Mucosa of rectum (tissue), 2 donors: ENCODE measurements around the gene TGFBR1.

Experiments used
- H3K27ac ChIP-seq, 2 donors: one replicate each; pipeline ENCODE4 v1.7.0; 2013; ENCODE audit warnings: inconsistent platforms in 2 of 2, low read depth in 2 of 2, low read length in 2 of 2
- H3K27me3 ChIP-seq, 2 donors: one replicate each; pipeline ENCODE4 v1.7.0; 2013; ENCODE audit warnings: low read length in 2 of 2; ENCODE audit not compliant: control insufficient read depth in 2 of 2, insufficient read depth in 2 of 2
- H3K36me3 ChIP-seq, 2 donors: one replicate each; pipeline ENCODE4 v1.7.0; 2013; ENCODE audit warnings: low read length in 2 of 2; ENCODE audit not compliant: control insufficient read depth in 2 of 2, insufficient read depth in 2 of 2
- H3K4me1 ChIP-seq, 2 donors: one replicate each; pipeline ENCODE4 v1.7.0; 2013; ENCODE audit warnings: low read length in 2 of 2, mild to moderate bottlenecking in 1 of 2; ENCODE audit not compliant: control insufficient read depth in 2 of 2, insufficient read depth in 2 of 2
- H3K4me3 ChIP-seq, 2 donors: one replicate each; pipeline ENCODE4 v1.7.0; 2013; ENCODE audit warnings: low read length in 2 of 2
- H3K9ac ChIP-seq, 2 donors: one replicate each; pipeline ENCODE4 v1.7.0; 2013; ENCODE audit warnings: low read length in 2 of 2, low read depth in 1 of 2, mild to moderate bottlenecking in 1 of 2
- H3K9me3 ChIP-seq, 2 donors: one replicate each; pipeline ENCODE4 v1.7.0; 2013; ENCODE audit warnings: low read length in 2 of 2; ENCODE audit not compliant: control insufficient read depth in 2 of 2
- donor health status: healthy.
- donor health status: Normal muscosa, but diverticular disease.

The TGFBR1 gene

DNA sequence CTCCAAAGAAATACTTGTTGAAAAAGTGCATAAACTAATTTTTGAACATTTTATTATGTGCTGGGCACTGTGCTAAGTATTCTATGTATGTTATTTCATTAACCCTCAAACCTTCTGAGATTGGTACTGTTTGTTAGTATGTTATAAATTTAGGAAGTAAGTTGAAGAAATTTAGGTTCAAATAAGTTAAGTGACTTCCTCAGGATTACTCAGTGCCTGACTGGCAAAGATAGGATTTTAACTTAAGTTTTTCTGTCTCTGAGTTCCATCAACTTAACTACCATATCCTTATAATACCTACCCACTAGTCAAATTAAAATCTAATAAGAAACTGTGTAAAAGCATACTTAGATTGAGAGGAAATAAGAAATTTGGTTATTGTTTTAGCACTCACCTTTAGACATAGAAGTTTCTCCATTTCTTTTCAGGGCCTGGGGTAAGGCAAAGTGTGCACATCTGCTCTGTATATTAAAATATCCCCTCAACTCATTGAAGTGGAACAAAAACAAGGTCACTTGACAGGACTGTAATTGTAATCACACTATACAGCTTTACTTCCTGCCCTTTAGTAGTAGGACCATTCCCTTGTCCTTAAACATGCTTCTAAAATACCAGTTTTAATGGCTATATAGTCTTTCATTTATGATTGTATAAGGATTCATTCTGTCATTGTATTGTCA, 15.2 kb downstream of the TGFBR1 start:
- Histone ChIP-seq H3K4me3 (no peak overlapping the region), H3K36me3 (no peaks in the 10 kb centered on the region), H3K9ac (no peak overlapping the region), H3K4me1 (peaks cover 0 to 5% of the 10 kb centered on the region in 2 donors), H3K27me3 (no peaks in the 10 kb centered on the region), H3K9me3 (no peaks in the 10 kb centered on the region), H3K27ac (no peak overlapping the region)

DNA sequence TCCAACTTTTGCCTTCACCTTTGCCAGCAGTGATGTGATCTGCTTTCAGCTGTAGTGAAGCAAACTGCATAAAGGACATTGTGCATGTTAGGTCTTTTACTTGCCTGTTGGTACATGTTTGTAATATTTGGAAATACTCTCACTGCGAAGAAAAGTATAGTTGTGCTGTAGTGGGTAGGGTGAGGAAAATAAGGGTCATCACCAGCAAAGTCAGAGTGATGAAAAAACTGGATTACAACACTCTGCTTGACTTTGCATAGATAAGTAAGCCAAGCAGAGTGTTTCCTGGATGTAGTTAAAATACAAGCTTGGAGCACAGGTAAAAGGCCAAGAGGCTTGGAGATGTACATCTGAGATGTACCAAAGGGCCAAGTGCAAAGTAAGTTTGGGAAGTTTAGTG, 16.7 kb downstream of the TGFBR1 start:
- H3K4me3 ChIP-seq: no peak overlapping the region
- no peak overlapping the region for H3K27ac ChIP-seq
- no peaks in the 10 kb centered on the region for H3K9me3 ChIP-seq
- H3K4me1 ChIP-seq: peaks cover 0 to 2% of the 10 kb centered on the region in 2 donors
- H3K9ac ChIP-seq: no peak overlapping the region
- H3K27me3 ChIP-seq: no peaks in the 10 kb centered on the region
- H3K36me3 ChIP-seq: no peaks in the 10 kb centered on the region

DNA sequence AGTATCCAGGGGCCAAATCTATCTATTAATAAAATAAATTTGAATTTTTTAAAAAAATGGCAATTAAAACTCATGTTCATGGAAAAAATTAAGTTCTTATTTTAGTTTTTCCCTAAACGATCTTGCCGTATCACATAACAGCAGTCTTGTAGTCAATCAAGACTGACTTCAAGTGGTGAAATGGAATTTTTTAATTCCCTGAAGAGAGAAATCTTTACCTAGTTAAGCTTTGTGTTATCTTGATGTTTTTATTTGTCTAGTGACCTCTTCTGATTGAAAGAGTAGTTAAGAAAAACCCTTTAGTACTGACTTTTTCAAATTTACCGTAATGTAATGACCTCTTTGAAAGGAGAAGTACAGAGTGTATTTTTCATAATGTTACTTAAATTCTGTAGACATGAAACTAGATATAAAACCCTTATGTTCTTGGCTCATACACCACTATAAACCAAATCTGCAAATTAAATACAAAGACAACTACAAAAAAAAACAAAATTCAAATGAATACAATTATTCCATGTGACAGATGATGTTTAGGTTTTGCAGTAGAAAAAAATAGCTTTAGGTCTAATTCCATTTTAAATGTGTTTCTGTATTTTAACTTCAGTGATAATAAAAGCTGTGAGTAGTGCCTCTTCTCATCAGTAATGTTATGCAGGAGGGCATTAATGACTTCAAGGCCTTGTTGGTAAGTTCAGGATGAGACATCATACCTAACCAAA, 19.8 kb downstream of the TGFBR1 start:
- no peaks in the 10 kb centered on the region for H3K9me3 ChIP-seq
- H3K36me3 ChIP-seq: no peaks in the 10 kb centered on the region
- H3K27me3 ChIP-seq: no peaks in the 10 kb centered on the region
- peaks cover 0 to 2% of the 10 kb centered on the region in 2 donors for H3K4me1 ChIP-seq
- no peak overlapping the region for H3K9ac ChIP-seq
- no peak overlapping the region for H3K27ac ChIP-seq
- no peak overlapping the region for H3K4me3 ChIP-seq

DNA sequence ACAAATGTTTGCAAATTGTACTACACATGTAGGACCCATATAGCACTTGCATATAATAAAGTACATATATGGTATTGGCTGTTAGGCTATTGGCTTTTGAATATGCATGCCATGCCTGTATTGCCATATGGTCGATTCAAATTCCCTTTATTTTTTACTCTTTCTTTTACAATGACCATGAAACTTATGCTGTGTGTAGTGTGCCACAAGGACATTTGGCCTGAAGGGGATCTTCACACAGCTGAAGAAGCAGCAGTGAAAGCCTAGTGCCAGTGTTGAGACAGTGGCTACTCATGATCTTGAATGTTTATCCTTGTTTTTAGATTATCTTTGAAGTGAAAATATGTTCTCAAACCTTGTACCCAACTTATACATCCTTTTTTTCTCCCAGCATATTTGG, 20.5 kb downstream of the TGFBR1 start:
- H3K4me1 ChIP-seq: no peaks in the 10 kb centered on the region

DNA sequence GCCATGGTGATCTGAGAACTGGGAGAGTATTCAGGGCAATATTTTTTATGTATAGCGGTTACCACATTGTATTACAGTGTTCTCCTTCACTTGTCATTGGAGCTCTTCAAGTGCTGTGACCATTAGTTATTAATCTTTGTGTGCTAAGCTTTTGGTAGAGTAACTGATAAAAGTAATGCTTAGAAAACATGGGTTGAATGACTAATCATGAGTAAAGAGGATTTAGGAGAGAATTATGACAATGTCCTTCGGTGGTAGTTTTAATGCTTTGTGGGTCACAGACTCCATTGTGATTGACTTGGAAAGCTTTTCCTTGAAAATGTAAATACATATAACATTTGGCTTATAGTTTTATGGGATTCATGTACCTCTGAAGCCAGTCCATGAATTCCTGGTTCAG, 21.4 kb downstream of the TGFBR1 start:
- Histone ChIP-seq H3K4me3 (no peak overlapping the region), H3K27me3 (no peaks in the 10 kb centered on the region), H3K4me1 (no peaks in the 10 kb centered on the region), H3K9me3 (no peaks in the 10 kb centered on the region), H3K9ac (no peak overlapping the region), H3K27ac (no peak overlapping the region), H3K36me3 (no peaks in the 10 kb centered on the region)

More for the DNA sequence above, 20.5 kb downstream of the TGFBR1 start:
- Histone ChIP-seq H3K36me3 (no peaks in the 10 kb centered on the region), H3K9me3 (no peaks in the 10 kb centered on the region), H3K27me3 (no peaks in the 10 kb centered on the region), H3K4me3 (no peak overlapping the region), H3K27ac (no peak overlapping the region), H3K9ac (no peak overlapping the region)

DNA sequence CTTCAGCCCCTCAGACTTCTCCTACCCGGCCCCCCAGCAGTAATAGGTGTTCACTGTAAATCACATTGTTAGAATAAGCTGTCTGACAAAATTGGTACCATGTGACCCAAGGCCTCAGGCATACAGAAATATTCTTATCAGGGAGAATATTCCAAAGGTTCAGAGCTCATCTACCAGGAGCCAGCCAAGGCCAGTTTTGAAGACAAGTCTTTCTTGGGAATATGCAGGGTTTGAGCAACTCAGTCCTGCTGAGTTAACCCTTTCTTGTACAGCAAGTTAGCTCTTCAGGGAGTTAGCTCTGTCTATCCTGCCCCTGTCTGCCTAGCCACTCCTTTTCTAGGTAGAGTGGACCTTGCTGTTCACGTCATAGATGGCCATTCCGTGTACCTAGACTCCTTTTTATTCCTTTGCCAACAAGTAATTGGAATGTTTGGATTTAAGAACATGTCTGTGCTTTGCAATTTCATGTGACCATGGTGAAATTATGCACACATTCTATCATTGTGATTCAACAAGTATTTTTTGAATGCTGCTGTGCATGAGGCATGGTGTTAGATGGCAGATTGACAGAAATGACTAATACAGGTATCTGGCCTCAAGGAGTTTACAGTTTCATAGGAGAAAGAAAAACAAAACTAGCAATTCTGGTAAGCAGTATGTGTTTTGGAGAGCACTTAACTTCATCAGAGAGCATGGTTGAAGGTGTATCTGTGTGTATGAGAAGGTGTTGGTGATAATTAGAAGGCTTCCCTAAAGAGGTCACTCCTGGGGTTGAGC, 22.6 kb downstream of the TGFBR1 start:
- Histone ChIP-seq H3K4me3 (no peak overlapping the region), H3K36me3 (no peaks in the 10 kb centered on the region), H3K9ac (no peak overlapping the region), H3K4me1 (no peaks in the 10 kb centered on the region), H3K27me3 (no peaks in the 10 kb centered on the region), H3K27ac (no peak overlapping the region), H3K9me3 (no peaks in the 10 kb centered on the region)

DNA sequence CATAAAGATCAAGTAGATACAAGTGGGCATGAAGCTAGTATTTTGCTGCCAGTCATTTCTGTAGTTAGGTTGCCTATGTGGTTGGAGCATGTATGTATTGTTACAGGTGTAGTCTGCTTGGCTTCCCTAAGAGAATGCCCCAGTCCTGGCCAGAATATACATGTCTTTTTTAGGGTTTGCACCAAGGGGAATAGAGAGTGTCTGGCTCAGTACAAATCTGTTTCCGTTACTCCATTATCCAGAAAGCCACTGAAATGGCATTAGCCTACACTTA, 23.2 kb downstream of the TGFBR1 start:
- H3K9me3 ChIP-seq: no peaks in the 10 kb centered on the region
- no peak overlapping the region for H3K4me3 ChIP-seq
- no peak overlapping the region for H3K9ac ChIP-seq
- H3K27me3 ChIP-seq: no peaks in the 10 kb centered on the region
- no peaks in the 10 kb centered on the region for H3K4me1 ChIP-seq
- H3K36me3 ChIP-seq: no peaks in the 10 kb centered on the region
- no peak overlapping the region for H3K27ac ChIP-seq

DNA sequence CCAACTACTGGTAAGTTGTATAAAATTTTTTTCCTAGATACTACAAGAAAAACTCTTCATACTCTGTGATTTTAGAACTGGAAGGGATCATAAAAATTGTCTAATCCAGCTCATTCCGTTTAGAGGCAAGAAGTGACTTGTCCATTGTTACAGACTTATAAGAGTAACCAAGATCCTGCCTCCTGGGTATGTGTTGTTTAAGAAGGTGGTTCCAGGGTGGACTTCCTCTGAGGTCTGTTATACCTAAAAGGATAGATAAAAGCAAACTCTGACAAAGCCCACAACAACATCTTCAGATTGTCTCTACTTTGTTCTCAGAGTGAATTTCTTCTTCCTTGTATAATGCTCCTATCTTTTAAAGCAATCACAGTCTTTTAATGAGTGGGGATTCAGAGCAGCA, 24.2 kb downstream of the TGFBR1 start:
- H3K27me3 ChIP-seq: no peaks in the 10 kb centered on the region
- no peak overlapping the region for H3K27ac ChIP-seq
- no peaks in the 10 kb centered on the region for H3K4me1 ChIP-seq
- H3K9ac ChIP-seq: no peak overlapping the region
- no peaks in the 10 kb centered on the region for H3K9me3 ChIP-seq
- H3K36me3 ChIP-seq: no peaks in the 10 kb centered on the region
- no peak overlapping the region for H3K4me3 ChIP-seq

DNA sequence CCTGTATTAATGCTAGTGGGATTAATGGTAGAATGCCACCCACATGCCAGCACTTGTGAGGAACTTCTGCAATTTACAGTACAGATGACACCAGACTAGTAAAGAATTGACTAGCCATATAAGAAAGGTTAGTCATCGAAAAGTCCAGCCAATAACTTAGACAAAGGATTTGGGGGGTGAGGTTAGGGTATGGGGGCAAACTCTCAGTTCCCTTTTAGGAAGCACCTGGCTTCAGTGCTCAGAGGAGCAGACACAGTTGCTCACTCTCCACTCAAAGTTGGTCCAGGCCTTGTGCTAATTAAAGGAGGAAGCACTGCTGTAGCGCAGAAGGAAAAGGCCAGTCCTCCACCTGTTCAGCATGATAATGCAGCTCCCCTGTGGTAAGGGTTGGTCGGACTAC, 25.2 kb downstream of the TGFBR1 start:
- no peak overlapping the region for H3K4me3 ChIP-seq
- no peaks in the 10 kb centered on the region for H3K4me1 ChIP-seq
- no peak overlapping the region for H3K27ac ChIP-seq

DNA sequence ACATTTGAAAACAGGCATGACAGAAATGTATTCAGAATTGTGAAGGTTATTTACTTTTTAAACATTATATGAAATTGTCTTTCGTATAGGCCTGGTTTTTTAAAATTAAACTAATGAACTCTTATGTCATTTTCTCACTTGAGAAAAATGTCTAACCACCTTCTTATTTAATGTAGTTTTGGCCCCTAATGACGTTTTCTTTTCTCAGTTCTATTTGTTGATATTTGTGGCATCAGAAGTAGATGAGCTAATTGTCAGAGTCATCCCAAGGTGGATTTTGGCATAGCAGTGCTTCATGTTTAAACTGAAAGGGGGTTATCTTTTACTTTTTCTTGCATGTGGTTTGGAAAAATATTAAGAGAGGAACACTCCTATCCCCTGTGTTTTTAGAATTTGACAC, 28.2 kb downstream of the TGFBR1 start:
- H3K4me1 ChIP-seq: no peaks in the 10 kb centered on the region
- H3K27ac ChIP-seq: no peak overlapping the region
- H3K36me3 ChIP-seq: peaks cover 0 to 3% of the 10 kb centered on the region in 2 donors
- no peaks in the 10 kb centered on the region for H3K9me3 ChIP-seq
- H3K9ac ChIP-seq: no peak overlapping the region
- H3K4me3 ChIP-seq: no peak overlapping the region
- H3K27me3 ChIP-seq: no peaks in the 10 kb centered on the region

More for the DNA sequence above, 25.2 kb downstream of the TGFBR1 start:
- Histone ChIP-seq H3K9ac (no peak overlapping the region), H3K27me3 (no peaks in the 10 kb centered on the region), H3K36me3 (no peaks in the 10 kb centered on the region), H3K9me3 (no peaks in the 10 kb centered on the region)
